DMS 273 (cell line): ENCODE measurements around the gene TNIK.

Source experiments
- DNase-seq: peaks from one replicate; lab custom pipeline; 2025; ENCODE audit not compliant: unreplicated experiment; lab: John Stamatoyannopoulos, UW

Gene TNIK

GRCh38 chr3:171366738-171367137 is 93.5 kb downstream of the TNIK start:
- DNase-seq = peak; percentile 44

GRCh38 chr3:171366043-171366442 is 94.2 kb downstream of the TNIK start:
- no peak for DNase-seq

- DNase-seq = peak; percentile 88
Measured at GRCh38 chr3:171365489-171365888, 94.7 kb downstream of the TNIK start.

GRCh38 chr3:171364500-171364899 is 95.7 kb downstream of the TNIK start:
- DNase-seq = no peak

- DNase-seq = no peak
Measured at GRCh38 chr3:171363202-171363601, 97.0 kb downstream of the TNIK start.

- no peak for DNase-seq
Measured at GRCh38 chr3:171362575-171362974, 97.6 kb downstream of the TNIK start.

GRCh38 chr3:171358881-171359198 is 101.4 kb downstream of the TNIK start:
- DNase-seq = no peak

GRCh38 chr3:171358181-171358880 is 101.9 kb downstream of the TNIK start:
- DNase-seq = no peak

- no peak for DNase-seq
Measured at GRCh38 chr3:171357721-171358120, 102.5 kb downstream of the TNIK start.

GRCh38 chr3:171356251-171356650 is 104.0 kb downstream of the TNIK start:
- DNase-seq = no peak

GRCh38 chr3:171354706-171355582 is 105.3 kb downstream of the TNIK start:
- DNase-seq = no peak

- DNase-seq = no peak
Measured at GRCh38 chr3:171354049-171354705, 106.0 kb downstream of the TNIK start.

GRCh38 chr3:171353423-171353822 is 106.8 kb downstream of the TNIK start:
- no peak for DNase-seq

- DNase-seq = no peak
Measured at GRCh38 chr3:171352387-171352935, 107.7 kb downstream of the TNIK start.

- DNase-seq = peak; percentile 55
Measured at GRCh38 chr3:171351676-171352075, 108.5 kb downstream of the TNIK start.

- no peak for DNase-seq
Measured at GRCh38 chr3:171350364-171350763, 109.8 kb downstream of the TNIK start.

- no peak for DNase-seq
Measured at GRCh38 chr3:171349392-171349791, 110.8 kb downstream of the TNIK start.

- DNase-seq = peak; percentile 27
Measured at GRCh38 chr3:171348121-171348520, 112.1 kb downstream of the TNIK start.

GRCh38 chr3:171347301-171348039 is 112.7 kb downstream of the TNIK start:
- DNase-seq = no peak

- no peak for DNase-seq
Measured at GRCh38 chr3:171346582-171347300, 113.5 kb downstream of the TNIK start.
